Subcutaneous abdominal adipose tissue (tissue), 5 donors: ENCODE results near the gene TNFAIP8L1.
"Not testable (repeated sequence)": the region's sequence is repeated elsewhere in the genome, so short reads cannot be mapped to it uniquely, and the experiment has no call there.

Experiments
- H3K27ac ChIP-seq: one replicate; pipeline ENCODE4 v1.7.0; 2013; ENCODE audit warnings: low read depth, mild to moderate bottlenecking, inconsistent platforms, low read length, moderate library complexity
- H3K27me3 ChIP-seq, 5 donors: one replicate each; pipeline ENCODE4 v1.7.0; 2013; ENCODE audit warnings: low read length in 5 of 5, inconsistent platforms in 1 of 5; ENCODE audit not compliant: control insufficient read depth in 5 of 5, insufficient read depth in 4 of 5
- H3K36me3 ChIP-seq, 5 donors: one replicate each; pipeline ENCODE4 v1.7.0; 2013; ENCODE audit warnings: low read length in 5 of 5; ENCODE audit not compliant: control insufficient read depth in 5 of 5, insufficient read depth in 5 of 5
- H3K4me1 ChIP-seq, 5 donors: one replicate each; pipeline ENCODE4 v1.7.0; 2013; ENCODE audit warnings: low read length in 5 of 5, mild to moderate bottlenecking in 3 of 5, moderate library complexity in 1 of 5; ENCODE audit not compliant: control insufficient read depth in 5 of 5, insufficient read depth in 5 of 5
- H3K4me3 ChIP-seq, 5 donors: one replicate each; pipeline ENCODE4 v1.7.0; 2013; ENCODE audit warnings: low read length in 5 of 5, low read depth in 1 of 5
- H3K9ac ChIP-seq, 5 donors: one replicate each; pipeline ENCODE4 v1.7.0; 2013; ENCODE audit warnings: low read length in 5 of 5, mild to moderate bottlenecking in 4 of 5, moderate library complexity in 3 of 5
- H3K9me3 ChIP-seq, 5 donors: one replicate each; pipeline ENCODE4 v1.7.0; 2013; ENCODE audit warnings: low read length in 5 of 5; ENCODE audit not compliant: control insufficient read depth in 5 of 5
- donor health status: healthy.
- donor health status: healthy.
- donor health status: healthy.
- donor health status: healthy.
- donor health status: healthy.

Gene TNFAIP8L1

GRCh38 chr19:4673726-4674125, 34.4 kb downstream of the TNFAIP8L1 start:
- Histone ChIP-seq H3K27ac (no peak overlapping the region), H3K9me3 (no peaks in the 10 kb centered on the region), H3K4me1 (peaks cover 2 to 23% (median 17%) of the 10 kb centered on the region in 5 donors), H3K9ac (no peak overlapping the region), H3K4me3 (no peak overlapping the region), H3K27me3 (no peaks in the 10 kb centered on the region), H3K36me3 (peaks cover 0 to 29% (median 24%) of the 10 kb centered on the region in 5 donors)

DNA sequence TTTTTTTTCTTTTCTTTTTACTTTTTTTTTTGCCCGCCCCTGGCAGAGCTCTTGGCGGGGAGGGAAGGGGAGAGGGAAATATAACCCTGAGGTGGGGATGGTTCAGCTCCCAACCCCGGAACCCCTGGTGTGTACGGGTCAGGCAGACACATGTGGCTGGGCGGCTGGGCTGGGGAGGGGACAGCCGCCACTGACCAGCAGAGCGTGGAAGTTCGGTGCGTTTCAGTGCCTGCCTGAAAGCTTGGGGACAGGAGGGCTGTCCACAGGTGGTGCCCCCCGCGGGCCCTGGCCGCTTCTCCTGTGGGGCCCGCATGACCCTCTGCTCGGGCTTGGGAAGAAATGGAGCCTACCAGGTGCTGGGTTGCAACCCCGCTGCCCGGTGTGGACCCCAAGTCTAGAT, 36.0 kb downstream of the TNFAIP8L1 start:
- no peaks in the 10 kb centered on the region for H3K27me3 ChIP-seq
- H3K36me3 ChIP-seq = peaks cover 0 to 37% (median 32%) of the 10 kb centered on the region in 5 donors
- peaks cover 0 to 12% (median 6%) of the 10 kb centered on the region in 5 donors for H3K4me1 ChIP-seq
- H3K27ac ChIP-seq = no peak overlapping the region
- H3K4me3 ChIP-seq = no peak overlapping the region
- H3K9me3 ChIP-seq = no peaks in the 10 kb centered on the region
- H3K9ac ChIP-seq = no peak overlapping the region

DNA sequence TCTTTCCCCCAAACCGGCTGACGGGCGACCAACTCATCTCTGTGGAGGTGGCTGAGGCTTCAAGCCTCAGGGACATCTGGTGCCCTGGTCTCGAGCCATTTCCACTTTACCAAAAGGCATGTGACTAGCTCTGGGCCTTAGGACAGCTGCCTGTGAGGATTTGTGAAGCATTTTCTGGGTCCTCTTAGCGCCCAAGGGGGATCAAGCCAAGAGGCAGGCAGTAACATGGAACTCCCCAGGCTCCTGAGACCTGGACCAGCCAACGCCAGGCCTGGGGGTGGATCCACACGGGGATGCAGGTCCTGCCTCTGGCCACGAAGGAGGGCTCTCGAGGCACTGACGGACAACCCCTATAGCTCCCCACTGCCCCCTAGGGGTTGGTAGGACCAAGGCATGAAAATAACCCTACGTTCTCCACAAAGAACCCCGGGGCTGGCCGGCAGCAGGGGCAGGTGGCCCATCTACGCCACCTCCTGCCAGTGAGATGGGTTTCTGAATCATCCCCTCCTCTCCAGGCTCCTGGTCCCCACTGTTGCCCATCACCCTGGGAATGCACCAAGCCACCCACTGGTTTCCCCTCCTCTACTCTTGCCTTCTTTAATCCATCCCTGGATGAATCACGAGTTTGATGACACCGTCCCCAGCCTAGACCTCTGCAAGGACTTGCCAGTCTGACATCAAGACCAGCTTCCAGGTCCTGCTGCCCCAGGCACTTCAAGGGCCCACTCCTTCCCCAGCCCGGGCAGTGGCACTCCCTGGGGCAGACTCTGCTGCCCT, 37.8 kb downstream of the TNFAIP8L1 start:
- no peak overlapping the region for H3K4me3 ChIP-seq
- H3K27ac ChIP-seq = no peak overlapping the region
- no peak overlapping the region for H3K9ac ChIP-seq
- peaks cover 0 to 8% (median 3%) of the 10 kb centered on the region in 5 donors for H3K4me1 ChIP-seq
- H3K9me3 ChIP-seq = no peaks in the 10 kb centered on the region
- H3K36me3 ChIP-seq = peaks cover 0 to 52% (median 42%) of the 10 kb centered on the region in 5 donors
- no peaks in the 10 kb centered on the region for H3K27me3 ChIP-seq

DNA sequence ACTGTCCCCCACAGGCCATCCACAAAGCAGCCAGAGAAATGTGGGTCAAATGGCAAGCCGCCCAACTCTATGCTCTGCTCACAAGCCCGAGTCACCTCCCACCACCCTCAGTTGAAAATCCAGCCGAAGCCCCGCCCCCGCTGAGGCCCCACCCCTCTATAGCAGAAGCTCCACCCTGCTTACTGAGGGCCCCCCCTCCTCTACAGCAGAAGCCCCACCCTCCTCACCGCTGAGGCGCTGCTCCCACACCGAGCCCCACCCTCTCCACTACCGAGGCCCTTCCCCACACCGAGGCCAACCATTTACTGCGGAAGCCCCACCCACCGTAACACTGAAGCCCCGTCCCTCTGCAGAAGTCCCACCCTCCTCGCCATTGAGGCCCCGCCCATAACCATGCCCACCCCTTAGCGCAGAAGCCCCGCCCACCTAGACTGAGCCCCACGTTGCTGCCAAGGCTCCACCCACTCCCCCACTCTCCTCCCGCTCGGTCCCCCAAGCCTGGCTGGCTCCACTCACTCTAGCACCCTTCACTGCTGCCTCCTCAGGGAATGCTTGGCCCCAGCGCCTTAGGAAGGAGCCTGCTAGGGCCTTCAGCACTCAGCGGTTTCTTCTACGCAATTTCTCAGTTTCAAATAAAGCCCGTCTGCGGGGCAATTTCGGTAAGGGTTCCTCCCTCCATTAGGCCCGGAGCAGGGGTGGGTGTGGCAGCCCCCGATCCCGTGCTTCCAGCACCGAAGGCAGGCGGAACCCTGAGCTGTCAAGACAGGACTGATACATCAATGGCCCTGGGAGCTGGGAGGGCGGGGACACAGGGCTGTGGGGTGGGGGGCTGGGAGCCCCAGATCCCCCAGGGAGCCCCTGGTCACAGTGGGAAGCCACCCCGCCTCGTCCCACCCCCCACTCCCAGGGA, 39.8 kb downstream of the TNFAIP8L1 start:
- H3K9ac ChIP-seq = no peak overlapping the region
- peaks cover 0 to 8% (median 3%) of the 10 kb centered on the region in 5 donors for H3K4me1 ChIP-seq
- peaks cover 0 to 71% (median 57%) of the 10 kb centered on the region in 5 donors for H3K36me3 ChIP-seq
- no peaks in the 10 kb centered on the region for H3K9me3 ChIP-seq
- H3K4me3 ChIP-seq = no peak overlapping the region
- H3K27ac ChIP-seq = no peak overlapping the region
- no peaks in the 10 kb centered on the region for H3K27me3 ChIP-seq

GRCh38 chr19:4680021-4680420, 40.7 kb downstream of the TNFAIP8L1 start:
- H3K4me3 ChIP-seq, H3K27me3 ChIP-seq, H3K9ac ChIP-seq, H3K4me1 ChIP-seq, H3K9me3 ChIP-seq, H3K27ac ChIP-seq: not testable (repeated sequence)
- H3K36me3 ChIP-seq = peaks cover 0 to 75% (median 60%) of the 10 kb centered on the region in 5 donors

DNA sequence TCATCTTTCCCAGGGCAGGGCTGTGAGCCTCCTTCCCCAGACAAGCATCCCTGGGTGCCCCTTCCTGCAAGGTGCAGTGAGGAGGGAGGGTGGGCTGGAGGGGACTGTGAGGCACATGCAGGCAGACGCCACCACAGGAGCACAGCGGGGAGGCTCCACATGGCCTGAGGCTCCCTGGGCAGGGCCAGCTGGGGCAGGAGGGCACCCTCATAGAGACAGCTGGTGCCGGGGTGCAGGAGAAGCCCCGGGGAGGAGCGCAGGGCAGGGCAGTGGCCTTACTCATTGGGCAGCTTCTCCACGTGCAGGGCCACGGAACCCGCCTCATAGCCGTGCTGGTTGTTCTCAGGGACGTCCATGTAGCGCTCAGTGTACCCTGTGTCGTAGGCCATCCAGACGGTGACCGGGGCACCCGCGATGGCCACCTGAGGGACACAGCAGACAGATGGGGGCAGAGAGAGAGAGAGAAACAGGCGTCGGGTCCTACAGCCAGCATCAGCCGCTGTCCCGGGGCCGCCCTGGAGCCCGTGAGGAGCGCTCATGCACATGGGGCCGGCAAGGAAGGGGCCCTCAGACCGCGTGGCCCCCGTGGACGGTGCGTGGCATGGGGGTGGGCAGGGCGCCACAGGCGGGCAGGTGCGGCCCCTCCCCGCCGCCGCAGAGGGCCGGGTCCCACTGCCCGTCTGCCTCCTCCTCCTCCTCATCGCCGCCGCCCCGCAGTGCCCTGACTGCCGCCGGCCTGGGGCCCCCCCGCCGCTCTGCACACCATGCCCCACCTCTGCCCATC, 43.3 kb downstream of the TNFAIP8L1 start:
- Histone ChIP-seq H3K27ac (no peak overlapping the region), H3K4me3 (no peak overlapping the region), H3K27me3 (no peaks in the 10 kb centered on the region), H3K4me1 (no peaks in the 10 kb centered on the region), H3K36me3 (peaks cover 0 to 89% (median 72%) of the 10 kb centered on the region in 5 donors), H3K9ac (no peak overlapping the region), H3K9me3 (no peaks in the 10 kb centered on the region)

- Histone ChIP-seq H3K4me1 (no peaks in the 10 kb centered on the region), H3K36me3 (peaks cover 0 to 94% (median 77%) of the 10 kb centered on the region in 5 donors), H3K9ac (no peak overlapping the region), H3K27me3 (no peaks in the 10 kb centered on the region), H3K9me3 (no peaks in the 10 kb centered on the region), H3K4me3 (no peak overlapping the region), H3K27ac (no peak overlapping the region)
These were observed 45.2 kb downstream of the TNFAIP8L1 start for GRCh38 chr19:4684312-4685095.

- no peak overlapping the region for H3K9ac ChIP-seq
- no peaks in the 10 kb centered on the region for H3K27me3 ChIP-seq
- no peaks in the 10 kb centered on the region for H3K9me3 ChIP-seq
- H3K4me3 ChIP-seq = no peak overlapping the region
- H3K27ac ChIP-seq = no peak overlapping the region
- peaks cover 0 to 13% (median 4%) of the 10 kb centered on the region in 5 donors for H3K4me1 ChIP-seq
- H3K36me3 ChIP-seq = peaks cover 0 to 92% (median 81%) of the 10 kb centered on the region in 5 donors
These were observed 47.4 kb downstream of the TNFAIP8L1 start for GRCh38 chr19:4686700-4687099.

DNA sequence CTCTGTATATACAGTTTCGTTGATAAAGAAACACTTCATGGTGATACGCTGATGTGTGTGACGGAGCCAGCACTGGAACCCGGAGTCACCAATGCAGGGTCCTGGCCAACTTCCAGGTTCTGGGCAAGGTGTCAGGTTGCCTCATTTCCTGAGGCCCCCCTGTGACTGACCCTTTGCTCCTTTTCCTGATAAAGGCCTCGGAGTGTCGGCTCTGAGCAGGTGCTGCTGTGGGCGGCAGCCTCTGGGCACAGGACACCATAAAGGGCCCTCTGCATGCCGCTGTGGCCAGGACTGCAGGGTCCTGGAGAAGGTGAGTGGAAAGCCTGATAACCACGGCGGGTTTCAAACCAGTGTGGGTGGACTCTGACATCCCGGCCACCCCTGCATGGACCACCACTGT, 48.1 kb downstream of the TNFAIP8L1 start:
- Histone ChIP-seq H3K4me1 (peaks cover 0 to 20% (median 4%) of the 10 kb centered on the region in 5 donors), H3K27me3 (no peaks in the 10 kb centered on the region), H3K9ac (no peak overlapping the region), H3K9me3 (no peaks in the 10 kb centered on the region), H3K36me3 (peaks cover 0 to 93% (median 82%) of the 10 kb centered on the region in 5 donors), H3K4me3 (no peak overlapping the region), H3K27ac (no peak overlapping the region)
